Fibroblast of skin of back (primary cell): ENCODE measurements around the gene WDR12.
"Not testable (repeated sequence)": the region's sequence is repeated elsewhere in the genome, so short reads cannot be mapped to it uniquely, and the experiment has no call there.

Experiments used
- DNase-seq: peaks from one replicate; pipeline ENCODE4 v3.0.0-alpha.2; 2013

The WDR12 gene

DNA sequence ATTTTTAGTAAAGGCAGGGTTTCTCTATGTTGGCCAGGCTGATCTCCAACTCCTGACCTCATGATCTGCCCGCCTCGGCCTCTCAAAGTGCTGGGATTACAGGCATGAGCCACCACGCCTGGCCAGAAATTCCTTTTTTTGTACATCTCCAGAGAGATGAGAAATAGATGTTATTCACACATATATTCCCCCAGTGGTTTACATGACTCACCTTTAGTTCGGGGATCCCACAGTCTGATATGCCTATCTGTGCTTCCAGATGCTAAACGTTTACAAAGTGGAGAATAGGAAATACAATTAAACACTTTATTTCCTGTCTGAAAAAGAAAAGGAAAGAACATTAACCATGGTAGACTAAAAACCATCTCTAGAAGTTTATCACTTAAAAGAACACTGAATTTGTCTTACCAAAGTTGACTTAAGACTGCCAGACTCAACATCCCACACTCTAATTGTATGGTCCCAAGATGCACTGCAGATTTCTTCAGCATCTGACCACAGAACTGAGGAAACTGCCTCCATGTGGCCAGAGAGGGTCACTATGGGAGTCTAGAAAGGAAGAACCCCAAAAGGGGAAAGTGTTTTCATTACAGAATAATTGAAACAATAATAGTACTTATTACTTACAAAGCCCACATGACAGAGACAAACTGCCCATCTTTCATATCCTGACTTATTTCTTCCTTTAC lies 27.3 kb downstream of the WDR12 start:
- no peak for DNase-seq

DNA sequence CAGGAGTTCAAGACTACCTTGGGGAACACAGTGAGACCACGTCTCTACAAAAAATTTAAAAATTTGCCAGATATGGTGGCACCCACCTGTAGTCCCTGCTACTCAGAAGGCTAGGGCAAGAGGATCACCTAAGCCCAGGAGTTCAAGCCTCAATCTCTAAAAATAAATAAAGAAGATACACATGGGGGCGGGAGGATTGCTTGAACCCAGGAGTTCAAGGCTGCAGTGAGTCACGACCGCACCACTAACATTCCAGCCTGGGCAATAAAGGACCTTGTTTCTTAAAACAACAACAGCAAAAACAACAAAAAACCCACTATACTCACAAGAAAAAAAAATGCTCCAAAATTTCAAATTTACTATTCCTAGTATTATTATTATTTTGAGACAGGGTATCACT lies 29.9 kb downstream of the WDR12 start:
- DNase-seq: no peak

DNA sequence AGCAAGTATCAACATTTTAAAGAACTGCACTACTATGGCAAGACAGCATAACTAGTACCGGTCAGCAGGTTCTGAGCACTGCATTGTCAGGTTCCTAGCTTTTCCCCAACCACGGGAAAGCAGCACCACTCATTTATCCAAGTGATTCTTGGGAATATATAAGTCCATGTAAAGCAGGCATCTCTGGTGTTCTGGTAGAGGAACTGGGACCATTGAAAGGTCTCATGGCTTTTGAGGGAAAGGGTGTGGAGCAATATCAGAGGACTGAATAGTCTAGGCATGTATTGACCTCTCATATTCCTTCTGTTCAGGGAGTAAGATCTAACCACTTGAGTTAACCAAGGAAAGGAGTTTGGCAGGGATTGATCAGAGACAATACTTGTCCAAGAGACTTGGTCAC lies 33.8 kb downstream of the WDR12 start:
- no peak for DNase-seq

DNA sequence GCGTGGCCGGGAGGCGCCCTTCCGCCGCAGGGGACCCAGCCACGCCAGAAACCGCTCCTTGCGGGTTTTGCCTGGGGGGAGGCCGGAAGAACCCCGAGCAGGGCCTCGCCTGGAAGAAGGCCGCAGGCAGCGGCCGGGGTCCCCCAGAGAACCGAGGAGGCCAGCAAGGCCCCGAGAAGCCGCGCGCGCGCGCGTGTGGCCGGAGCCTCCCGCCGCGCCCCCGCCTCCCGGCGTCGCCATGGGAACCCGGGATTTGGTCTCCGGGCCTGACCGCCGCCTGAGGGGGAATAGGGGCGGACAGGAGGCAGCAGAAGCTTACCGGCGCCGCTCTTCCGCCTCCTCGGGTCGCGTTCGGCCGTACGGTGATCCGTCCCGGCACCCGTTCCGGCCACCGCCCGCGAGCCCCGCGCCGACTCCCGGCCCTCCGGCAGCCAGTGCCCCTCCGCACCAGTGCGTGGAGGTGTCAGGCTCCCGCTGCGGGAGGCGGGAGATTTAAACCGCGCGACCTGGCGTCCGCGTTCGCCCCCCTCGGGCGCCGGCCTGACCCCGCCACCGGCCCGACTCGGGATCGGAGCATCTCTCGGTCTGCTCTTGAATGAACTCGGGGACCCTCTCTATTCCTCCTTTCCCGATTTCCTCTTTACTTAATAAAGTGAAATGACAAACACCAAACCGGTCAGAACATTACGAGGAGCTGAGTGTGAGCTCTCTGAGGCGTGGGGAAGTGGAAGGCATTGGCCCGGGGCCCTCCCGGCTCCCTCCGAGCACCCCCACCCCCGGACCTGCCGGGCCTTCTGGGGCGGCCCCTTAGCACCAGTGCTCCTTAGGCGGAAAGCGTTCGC lies 40.0 kb downstream of the WDR12 start, which contains the start of gene ICA1L:
TSS of gene ICA1L (minus strand) at position 467 of the 842 bp plus-strand sequence. CDS start 42,757 bp downstream, outside the sequence.
- peak; percentile 67 for DNase-seq

DNA sequence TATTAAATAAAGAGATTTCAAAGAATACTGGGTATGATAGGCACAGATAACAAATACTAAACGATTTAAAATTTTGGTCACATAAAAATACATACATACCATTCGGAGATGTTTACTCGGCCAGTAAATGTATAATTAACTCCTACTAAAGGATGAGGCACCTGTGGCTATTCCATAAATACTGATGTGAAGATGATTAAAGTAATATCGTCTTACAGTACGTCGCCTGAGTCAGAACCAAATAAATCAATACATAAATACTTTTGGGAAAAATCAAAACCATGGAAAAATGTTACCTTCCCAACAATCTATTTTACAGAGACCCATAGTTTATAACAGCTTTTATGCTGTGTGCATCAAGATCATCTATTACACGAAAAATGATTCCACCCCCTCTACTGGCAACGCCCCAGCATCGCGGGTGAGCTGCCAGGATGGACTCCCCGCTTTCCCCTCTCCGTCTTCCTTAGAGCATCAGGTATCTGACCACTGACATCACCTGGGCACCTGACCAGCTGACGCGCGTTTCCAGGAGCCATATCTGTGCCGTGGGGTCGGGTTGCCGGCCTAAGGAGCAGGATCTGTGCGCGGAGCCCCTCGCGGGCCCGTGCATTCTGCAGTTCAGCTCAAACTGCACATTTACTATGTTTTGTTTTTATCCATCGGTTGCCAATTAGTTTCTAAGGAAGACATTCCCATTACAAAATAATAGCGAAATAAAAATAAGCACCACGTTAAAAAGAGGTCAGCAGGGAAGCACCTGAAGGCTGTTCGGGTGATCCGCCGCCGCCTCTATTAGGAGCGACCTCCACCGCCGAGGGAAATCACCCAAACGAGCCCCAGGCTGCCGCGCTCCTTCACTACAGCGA lies 40.8 kb downstream of the WDR12 start:
- DNase-seq: peak; percentile 59

DNA sequence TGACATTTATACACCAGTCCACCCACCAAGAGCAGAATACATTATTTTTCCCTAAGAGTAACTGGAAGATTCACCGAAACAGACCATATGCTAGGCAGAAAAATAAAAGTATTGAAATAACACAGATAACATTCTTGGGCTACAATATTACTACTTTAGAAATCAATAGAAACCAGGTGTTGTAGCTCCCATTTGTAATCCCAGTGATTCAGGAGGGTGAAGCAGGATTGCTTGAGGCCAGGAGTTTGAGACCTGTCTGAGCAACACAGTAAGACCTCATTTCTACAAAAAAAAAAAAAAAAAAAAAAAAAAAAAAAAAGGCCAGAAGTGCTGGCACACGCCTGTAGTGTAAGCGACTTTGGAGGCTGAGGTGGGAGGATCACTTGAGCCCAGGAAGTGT lies 49.5 kb downstream of the WDR12 start:
- no peak for DNase-seq

DNA sequence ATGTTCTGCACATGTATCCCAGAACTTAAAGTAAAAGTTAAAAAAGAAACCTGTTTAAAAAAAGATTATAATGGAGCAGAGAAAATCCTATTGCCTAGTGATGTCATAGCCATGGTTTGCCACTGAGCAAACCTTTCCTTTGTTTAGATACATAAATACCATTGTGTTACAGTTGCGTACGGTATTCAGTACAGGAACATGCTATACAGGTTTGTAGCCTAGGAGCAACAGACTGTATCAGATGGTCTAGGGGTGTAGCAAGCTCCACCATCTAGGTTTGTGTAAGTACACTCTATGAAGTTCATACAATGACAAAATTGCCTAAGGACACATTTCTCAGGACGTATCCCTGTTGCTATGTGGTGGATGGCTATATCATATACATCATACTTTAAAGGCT lies 52.9 kb downstream of the WDR12 start:
- no peak for DNase-seq

DNA sequence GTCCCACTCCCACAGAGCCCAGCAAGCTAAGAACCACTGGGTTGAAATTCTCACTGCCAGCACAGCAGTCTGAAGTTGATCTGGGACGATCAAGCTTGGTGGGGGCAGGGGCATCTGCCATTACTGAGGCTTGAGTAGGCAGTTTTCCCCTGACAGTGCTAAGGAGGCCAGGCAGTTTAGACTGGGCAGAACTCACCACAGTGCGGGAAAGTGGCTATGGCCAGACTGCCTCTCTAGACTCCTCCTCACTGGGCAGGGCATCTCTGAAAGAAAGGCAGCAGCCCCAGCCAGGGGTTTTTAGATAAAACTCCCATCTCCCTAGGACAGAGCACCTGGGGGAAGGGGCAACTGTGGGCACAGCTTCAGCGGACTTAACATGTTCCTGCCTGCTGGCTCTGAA lies 62.1 kb downstream of the WDR12 start:
- DNase-seq: not testable (repeated sequence)

DNA sequence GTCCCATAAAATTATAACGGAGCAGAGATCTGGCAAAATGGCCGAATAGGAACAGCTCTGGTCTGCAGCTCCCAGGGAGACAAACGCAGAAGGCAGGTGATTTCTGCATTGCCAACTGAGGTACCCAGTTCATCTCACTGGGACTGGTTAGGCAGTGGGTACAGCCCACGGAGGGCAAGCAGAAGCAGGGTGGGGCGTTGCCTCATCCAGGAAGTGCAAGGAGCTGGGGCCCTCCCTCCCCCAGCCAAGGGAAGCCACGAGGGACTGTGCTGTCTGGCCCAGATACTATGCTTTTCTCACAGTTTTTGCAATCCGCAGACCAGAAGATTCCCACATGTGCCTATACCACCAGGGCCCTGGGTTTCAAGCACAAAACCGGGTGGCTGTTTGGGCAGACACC lies 62.7 kb downstream of the WDR12 start:
- DNase-seq: peak; percentile 6

DNA sequence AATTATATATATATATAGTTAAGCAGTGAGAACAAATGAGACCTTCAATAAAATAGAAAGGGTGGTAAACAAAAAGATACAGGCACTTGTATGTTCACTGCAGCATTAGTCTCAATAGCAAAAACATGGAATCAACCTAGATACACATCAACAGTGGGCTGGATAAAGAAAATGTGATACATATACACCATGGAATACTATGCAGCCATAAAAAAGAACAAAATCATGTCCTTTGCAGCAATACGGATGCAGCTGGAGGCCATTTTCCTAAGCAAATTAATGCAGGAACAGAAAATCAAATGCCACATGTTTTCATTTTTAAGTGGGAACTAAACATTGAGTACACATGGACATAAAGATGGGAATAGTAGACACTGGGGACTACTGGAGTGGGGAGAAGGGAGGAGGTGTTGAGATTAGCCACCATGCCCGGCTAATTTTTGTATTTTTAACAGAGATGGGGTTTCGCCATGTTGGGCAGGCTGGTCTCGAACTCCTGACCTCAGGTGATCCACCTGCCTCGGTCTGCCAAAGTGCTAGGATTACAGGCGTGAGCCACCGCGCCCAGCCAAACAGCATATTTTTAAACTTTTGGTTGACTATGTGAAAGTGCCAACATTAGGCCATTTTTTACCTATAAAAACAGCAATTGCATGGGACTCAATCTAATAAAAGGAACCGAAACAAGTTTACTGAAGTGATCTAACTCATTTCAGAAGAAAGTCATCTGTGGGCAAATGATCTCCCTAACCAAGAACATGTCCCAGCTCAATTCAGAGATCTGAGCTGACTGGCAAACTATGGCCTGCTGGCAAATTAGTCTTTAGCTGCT lies 63.6 kb downstream of the WDR12 start:
- no peak for DNase-seq

DNA sequence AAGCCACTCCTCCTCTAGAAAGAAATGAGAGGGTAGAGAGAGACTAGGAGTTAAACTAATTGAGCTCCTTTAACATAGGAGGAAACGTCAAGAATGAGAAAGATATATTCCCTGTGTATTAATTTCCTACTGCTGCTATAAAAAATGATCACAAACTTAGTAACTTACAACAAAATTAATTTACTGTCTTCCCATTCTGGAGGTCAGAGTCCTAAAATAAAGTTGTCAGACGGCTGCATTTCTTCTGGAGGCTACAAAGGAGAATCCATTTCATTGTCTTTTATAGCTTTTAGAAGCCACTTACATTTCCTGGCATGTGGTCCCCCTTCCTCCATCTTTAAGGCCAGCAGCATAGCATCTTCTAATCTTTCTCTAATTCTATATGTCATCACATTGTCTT lies 66.8 kb downstream of the WDR12 start:
- DNase-seq: no peak

DNA sequence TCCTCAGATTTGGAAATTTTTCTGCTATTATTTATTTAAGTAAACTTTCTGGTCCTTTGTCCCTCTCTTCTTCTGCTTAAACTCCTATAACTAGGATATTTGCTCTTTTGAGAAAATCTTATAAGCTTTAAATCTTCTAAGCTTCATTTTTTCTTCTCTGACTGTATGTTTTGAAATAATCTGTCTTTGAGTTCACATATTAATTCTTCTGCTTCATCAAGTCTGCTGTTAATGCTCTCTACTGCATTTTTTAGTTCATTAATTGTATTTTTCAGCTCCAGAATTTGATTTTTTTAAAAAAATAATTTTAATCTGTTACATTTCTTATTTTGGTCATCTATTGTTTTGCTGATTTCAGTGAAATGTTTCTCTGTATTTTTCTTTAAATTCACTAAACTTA lies 68.8 kb downstream of the WDR12 start:
- DNase-seq: no peak

DNA sequence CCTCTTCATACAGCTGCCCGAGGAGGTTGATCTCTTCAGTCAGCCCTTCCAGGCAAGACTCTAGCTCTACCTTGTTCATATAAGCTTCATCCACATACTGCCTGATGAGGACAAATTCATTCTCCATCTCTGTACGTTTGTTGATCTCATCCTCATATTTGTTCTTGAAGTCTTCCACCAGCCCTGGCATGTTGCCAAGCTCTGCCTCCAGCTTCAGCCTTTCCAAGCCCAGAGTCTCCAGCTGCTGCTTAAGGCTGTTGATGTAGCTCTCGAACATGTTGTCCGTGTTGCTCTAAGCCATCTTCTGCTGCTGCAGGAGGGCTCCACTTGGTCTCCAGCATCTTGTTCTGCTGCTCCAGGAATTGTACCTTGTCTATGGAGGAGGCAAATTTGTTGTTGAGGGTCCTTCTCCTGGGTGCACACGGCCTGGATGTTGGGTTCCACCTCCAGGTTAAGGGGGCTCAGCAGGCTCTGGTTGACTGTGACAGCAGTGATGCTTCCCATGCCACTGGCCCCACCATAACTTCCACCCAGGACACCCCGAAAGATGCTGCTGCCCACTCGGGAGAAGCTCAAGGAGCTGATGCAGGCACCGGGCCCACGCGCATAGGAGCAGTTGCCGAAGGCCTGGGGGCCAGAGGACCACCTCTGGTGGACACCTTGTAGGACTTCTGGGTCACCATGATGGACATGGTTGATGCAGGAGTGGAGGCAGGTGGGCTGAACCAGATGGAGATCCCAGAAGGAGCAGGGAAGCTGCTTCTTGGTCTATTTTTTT lies 70.2 kb downstream of the WDR12 start:
- DNase-seq: no peak

DNA sequence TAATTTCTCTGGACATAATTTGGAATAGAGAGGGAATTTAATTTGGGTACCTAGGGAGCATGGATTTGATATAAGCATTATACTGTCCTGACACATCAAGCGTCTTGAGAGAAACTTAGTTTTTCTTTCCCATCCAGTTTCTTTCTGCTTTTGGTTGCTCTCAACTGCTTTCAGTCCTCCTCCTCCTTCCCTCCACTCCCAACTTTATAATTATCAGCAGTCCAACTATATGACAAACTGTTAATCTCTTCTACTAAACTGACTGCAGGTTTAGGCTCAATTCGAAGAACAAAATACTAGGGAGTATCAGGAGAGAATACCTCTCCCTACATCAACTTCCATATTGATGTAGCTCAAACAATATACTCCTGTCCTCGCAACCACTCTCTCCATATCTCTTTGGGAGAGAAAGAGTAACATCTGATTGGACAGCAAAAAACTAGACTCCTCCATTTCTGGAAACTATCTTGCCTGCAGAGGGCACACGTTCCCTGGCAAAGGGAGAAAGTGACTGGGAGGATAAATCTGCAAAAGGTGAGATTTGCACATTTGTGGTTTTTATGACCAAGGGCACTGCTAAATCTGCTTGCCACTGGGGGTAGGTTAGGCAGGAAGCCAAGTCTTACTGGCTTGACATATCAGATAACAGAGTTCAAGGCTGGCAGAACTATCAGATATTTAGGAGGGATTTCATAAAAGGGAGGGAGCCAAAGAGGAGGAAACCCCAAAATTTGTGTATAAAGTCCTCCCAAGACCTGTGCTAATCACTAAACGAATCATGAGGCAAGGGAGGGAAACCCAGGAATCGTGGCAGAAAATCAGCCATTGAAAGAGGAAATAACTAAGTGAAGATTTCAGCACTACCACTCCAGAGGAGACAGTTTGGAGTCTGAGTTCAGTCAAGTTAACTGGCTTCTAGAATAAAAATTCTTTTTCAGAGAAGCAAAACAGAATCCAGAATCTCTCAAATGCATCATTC lies 79.9 kb downstream of the WDR12 start:
- peak; percentile 64 for DNase-seq

DNA sequence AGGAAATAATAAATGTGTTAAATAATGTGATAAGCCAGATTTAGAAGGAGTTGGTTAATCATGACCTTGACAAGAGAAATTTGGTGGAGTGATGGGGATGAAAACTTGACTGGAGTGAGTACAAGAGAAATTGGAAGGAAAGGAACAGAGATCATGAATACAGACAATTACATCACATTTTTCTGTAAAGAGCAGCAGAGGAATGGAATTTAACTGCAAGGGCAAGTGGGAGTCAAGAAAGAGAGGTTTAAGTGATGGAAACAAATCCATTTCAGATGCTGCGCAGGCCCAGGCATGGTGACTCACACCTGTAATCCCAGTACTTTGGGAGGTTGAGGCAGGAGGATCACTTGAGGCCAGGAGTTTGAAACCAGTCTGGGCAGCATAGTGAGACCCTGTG lies 86.6 kb downstream of the WDR12 start:
- no peak for DNase-seq
